ENCODE results near the gene RGSL1. TPM values are rescaled to one million over a fixed set of nuclear protein-coding genes. Genes with fewer than 3 reads are reported as not detected.

RGSL1 gene
- total RNA-seq, 2 experiments from 2014 or later = not detected

DNA sequence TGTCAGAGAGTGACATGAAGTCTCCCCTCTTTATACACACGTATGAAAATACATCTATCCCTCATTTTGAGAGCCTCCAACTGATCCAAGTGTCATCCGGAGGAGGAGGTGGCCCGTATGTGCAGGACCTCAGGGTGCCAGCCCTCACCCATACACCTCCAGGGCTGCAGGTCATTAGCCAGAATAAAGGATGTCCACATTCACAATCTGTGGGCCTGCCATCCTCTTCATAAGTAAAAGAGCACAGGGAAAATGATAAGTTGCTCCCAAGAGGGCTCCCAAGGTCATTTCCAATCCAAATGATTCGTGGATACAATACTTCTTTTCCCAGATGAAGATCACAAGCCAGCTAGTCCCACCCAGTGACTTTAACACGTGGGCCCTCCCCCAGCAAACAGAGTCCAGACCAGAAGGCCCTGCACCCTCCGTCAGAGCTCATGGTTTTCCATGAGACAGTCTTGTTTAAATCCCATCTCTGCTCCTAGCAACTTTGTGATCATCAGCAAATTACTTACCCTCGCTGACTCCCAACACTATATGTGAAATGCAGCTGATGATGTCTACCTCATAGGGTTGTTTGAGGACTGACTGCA is 110.5 kb downstream of the RGSL1 start:
- ChIA-PET POLR2A (no interaction called here), CTCF (no interaction called here)
- Mint-ChIP-seq H3K36me3 (ENCODE audit: low read depth) (no peaks in the 10 kb centered on the region), H3K27me3 (no peaks in the 10 kb centered on the region), H3K9me3 (no peaks in the 10 kb centered on the region), H3K27ac (no peak overlapping the region), H3K4me3 (no peak overlapping the region), H3K4me1 (ENCODE audit: low read depth) (no peaks in the 10 kb centered on the region)
- TF ChIP-seq, protein P1, sequence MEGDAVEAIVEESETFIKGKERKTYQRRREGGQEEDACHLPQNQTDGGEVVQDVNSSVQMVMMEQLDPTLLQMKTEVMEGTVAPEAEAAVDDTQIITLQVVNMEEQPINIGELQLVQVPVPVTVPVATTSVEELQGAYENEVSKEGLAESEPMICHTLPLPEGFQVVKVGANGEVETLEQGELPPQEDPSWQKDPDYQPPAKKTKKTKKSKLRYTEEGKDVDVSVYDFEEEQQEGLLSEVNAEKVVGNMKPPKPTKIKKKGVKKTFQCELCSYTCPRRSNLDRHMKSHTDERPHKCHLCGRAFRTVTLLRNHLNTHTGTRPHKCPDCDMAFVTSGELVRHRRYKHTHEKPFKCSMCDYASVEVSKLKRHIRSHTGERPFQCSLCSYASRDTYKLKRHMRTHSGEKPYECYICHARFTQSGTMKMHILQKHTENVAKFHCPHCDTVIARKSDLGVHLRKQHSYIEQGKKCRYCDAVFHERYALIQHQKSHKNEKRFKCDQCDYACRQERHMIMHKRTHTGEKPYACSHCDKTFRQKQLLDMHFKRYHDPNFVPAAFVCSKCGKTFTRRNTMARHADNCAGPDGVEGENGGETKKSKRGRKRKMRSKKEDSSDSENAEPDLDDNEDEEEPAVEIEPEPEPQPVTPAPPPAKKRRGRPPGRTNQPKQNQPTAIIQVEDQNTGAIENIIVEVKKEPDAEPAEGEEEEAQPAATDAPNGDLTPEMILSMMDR (IDR thresholded peaks at IDR 0.05) = no peak
- intact Hi-C loops (cut with DNase I, micrococcal nuclease) = no loop called here
- Histone ChIP-seq H3K27ac (ENCODE audit: low read depth in 1 of 2, low read length in 2 of 2) (no peak overlapping the region), H3K27me3 (ENCODE audit: control insufficient read depth in 1 of 2, insufficient read depth in 2 of 2, low read length in 2 of 2) (no peaks in the 10 kb centered on the region), H3K4me3 (ENCODE audit: low read length) (no peak overlapping the region), H3K9me3 (ENCODE audit: control insufficient read depth in 1 of 2, insufficient read depth in 1 of 2, low read length in 2 of 2) (no peaks in the 10 kb centered on the region), H3K4me1 (ENCODE audit: insufficient read depth, low read length) (no peaks in the 10 kb centered on the region), H3K36me3 (ENCODE audit: insufficient read depth, low read length) (no peaks in the 10 kb centered on the region)
- ATAC-seq (ENCODE audit: poor library complexity) = no peak
- no peak for DNase-seq

GRCh38 chr1:182561456-182561855 is 111.5 kb downstream of the RGSL1 start:
- DNase-seq (no peak), ATAC-seq (ENCODE audit: poor library complexity) (no peak)
- Mint-ChIP-seq H3K36me3 (ENCODE audit: low read depth) (no peaks in the 10 kb centered on the region), H3K4me1 (ENCODE audit: low read depth) (no peaks in the 10 kb centered on the region), H3K4me3 (no peak overlapping the region), H3K27me3 (no peaks in the 10 kb centered on the region), H3K27ac (no peak overlapping the region), H3K9me3 (no peaks in the 10 kb centered on the region)
- ChIA-PET CTCF (no interaction called here), POLR2A (no interaction called here)
- H3K4me1 ChIP-seq (ENCODE audit: insufficient read depth, low read length) = no peaks in the 10 kb centered on the region
- H3K27me3 ChIP-seq (ENCODE audit: control insufficient read depth in 1 of 2, insufficient read depth in 2 of 2, low read length in 2 of 2) = no peaks in the 10 kb centered on the region
- TF ChIP-seq, protein P1 (IDR thresholded peaks at IDR 0.05) = no peak
- H3K36me3 ChIP-seq (ENCODE audit: insufficient read depth, low read length) = no peaks in the 10 kb centered on the region
- intact Hi-C loops (cut with DNase I, micrococcal nuclease) = no loop called here
- no peak overlapping the region for H3K4me3 ChIP-seq (ENCODE audit: low read length)
- no peaks in the 10 kb centered on the region for H3K9me3 ChIP-seq (ENCODE audit: control insufficient read depth in 1 of 2, insufficient read depth in 1 of 2, low read length in 2 of 2)
- no peak overlapping the region for H3K27ac ChIP-seq (ENCODE audit: low read depth in 1 of 2, low read length in 2 of 2)

GRCh38 chr1:182563095-182563494 is 113.1 kb downstream of the RGSL1 start:
- DNase-seq (no peak), ATAC-seq (ENCODE audit: poor library complexity) (no peak)
- no peaks in the 10 kb centered on the region for H3K4me1 Mint-ChIP-seq (ENCODE audit: low read depth)
- Histone ChIP-seq H3K9me3 (ENCODE audit: control insufficient read depth in 1 of 2, insufficient read depth in 1 of 2, low read length in 2 of 2) (no peaks in the 10 kb centered on the region), H3K27me3 (ENCODE audit: control insufficient read depth in 1 of 2, insufficient read depth in 2 of 2, low read length in 2 of 2) (no peaks in the 10 kb centered on the region), H3K4me3 (ENCODE audit: low read length) (no peak overlapping the region), H3K27ac (ENCODE audit: low read depth in 1 of 2, low read length in 2 of 2) (no peak overlapping the region), H3K4me1 (ENCODE audit: insufficient read depth, low read length) (no peaks in the 10 kb centered on the region), H3K36me3 (ENCODE audit: insufficient read depth, low read length) (no peaks in the 10 kb centered on the region)
- TF ChIP-seq, protein P1 (IDR thresholded peaks at IDR 0.05) = no peak
- no peak overlapping the region for H3K27ac Mint-ChIP-seq
- CTCF ChIA-PET = interaction anchor here (0.6 kb wide), 1 partner anchor 9 kb away, joined by 3 read pairs; no protein-coding TSS in a partner anchor
- no peaks in the 10 kb centered on the region for H3K36me3 Mint-ChIP-seq (ENCODE audit: low read depth)
- no peaks in the 10 kb centered on the region for H3K27me3 Mint-ChIP-seq
- no peak overlapping the region for H3K4me3 Mint-ChIP-seq
- H3K9me3 Mint-ChIP-seq = no peaks in the 10 kb centered on the region
- POLR2A ChIA-PET = no interaction called here
- intact Hi-C loops (cut with DNase I, micrococcal nuclease) = no loop called here

Measured in CD4-positive, alpha-beta T cell (primary cell).